Testis (tissue), 2 donors: ENCODE data around the gene SMIM11.

Source experiments
- CTCF ChIP-seq, 3 experiments: fragments of 450-650 bp in 2 of 3; fragments of 200-600 bp in 1 of 3; sonication (generic) in 1 of 3; IDR thresholded peaks; one replicate each; pipeline ENCODE4 v1.5.1; 2016 to 2019; ENCODE audit warnings: antibody characterized with exemption in 3 of 3, mild to moderate bottlenecking in 2 of 3, moderate library complexity in 1 of 3
- POLR2A ChIP-seq: fragments of 450-650 bp; IDR thresholded peaks from one replicate; pipeline ENCODE4 v1.6.1; 2017; ENCODE audit warnings: antibody characterized with exemption, mild to moderate bottlenecking, moderate library complexity

GRCh38 chr21:34363733-34364132 lies 11.6 kb upstream of the SMIM11 start, which contains the start of gene KCNE2:
- TF ChIP-seq CTCF (IDR thresholded peaks at IDR 0.05) (no peak), POLR2A (no peak)
